Karpas-422 (cell line): ENCODE results near the gene TACC3. TPM values are rescaled to one million over a fixed set of nuclear protein-coding genes. Genes with fewer than 3 reads are reported as not detected.

Experiments
- DNase-seq: peaks from one replicate; pipeline ENCODE4 v3.0.0-alpha.2; 2015
- H2AFZ ChIP-seq: fragments of 200-600 bp; sonication (generic); 2 replicates; pipeline ENCODE4 v1.6.1; 2014; ENCODE audit warnings: antibody characterized with exemption, low read length, mixed read lengths
- H3K27ac ChIP-seq: fragments of 200-600 bp; sonication (generic); 2 replicates; pipeline ENCODE4 v1.5.1; 2014; ENCODE audit warnings: mild to moderate bottlenecking, low read length, moderate library complexity
- H3K27me3 ChIP-seq: fragments of 200-600 bp; sonication (generic); 2 replicates; pipeline ENCODE4 v1.6.1; 2014; ENCODE audit warnings: low read length, mixed read lengths
- H3K36me3 ChIP-seq: fragments of 200-600 bp; sonication (generic); 2 replicates; pipeline ENCODE4 v1.6.1; 2014; ENCODE audit warnings: low read length, mixed read lengths; ENCODE audit not compliant: insufficient read depth
- H3K4me1 ChIP-seq: fragments of 200-600 bp; sonication (generic); 2 replicates; pipeline ENCODE4 v1.6.1; 2014; ENCODE audit warnings: mild to moderate bottlenecking, low read length, mixed read lengths
- H3K4me2 ChIP-seq: fragments of 200-600 bp; sonication (generic); 2 replicates; pipeline ENCODE4 v1.6.1; 2014; ENCODE audit warnings: low read length, low read depth, mild to moderate bottlenecking; ENCODE audit not compliant: poor library complexity, severe bottlenecking
- H3K4me3 ChIP-seq: fragments of 200-600 bp; sonication (generic); 2 replicates; pipeline ENCODE4 v1.5.1; 2014; ENCODE audit warnings: mild to moderate bottlenecking, antibody characterized with exemption, low read length, mixed read lengths
- H3K79me2 ChIP-seq: fragments of 200-600 bp; sonication (generic); 2 replicates; pipeline ENCODE4 v1.6.1; 2014; ENCODE audit warnings: mild to moderate bottlenecking, low read length, mixed read lengths
- H3K9ac ChIP-seq: fragments of 200-600 bp; sonication (generic); 2 replicates; pipeline ENCODE4 v1.6.0; 2014; ENCODE audit warnings: low read length
- H3K9me2 ChIP-seq: fragments of 200-600 bp; sonication (generic), shearing (Covaris generic); replicated peaks from 2 replicates; pipeline ENCODE4 v1.6.0; 2014; ENCODE audit warnings: mild to moderate bottlenecking, low read length, moderate library complexity; ENCODE audit not compliant: insufficient read depth
- H3K9me3 ChIP-seq: fragments of 300-700, 200-600 bp; sonication (generic); 2 replicates; pipeline ENCODE4 v1.6.1; 2014; ENCODE audit warnings: low read length, mixed read lengths
- H4K20me1 ChIP-seq: fragments of 200-600 bp; sonication (generic); 2 replicates; pipeline ENCODE4 v1.6.1; 2014; ENCODE audit warnings: mild to moderate bottlenecking, antibody characterized with exemption, low read length, low read depth; ENCODE audit not compliant: insufficient read depth
- total RNA-seq: library from RNA; depleted of rRNA; stranded (reverse); fragments of >200 nt; shearing (Covaris generic); gene quantifications from 2 replicates; pipeline ENCODE4 v1.2.3, GENCODE V29; 2014; ENCODE audit warnings: low replicate concordance

The TACC3 gene
- total RNA-seq, 1 experiment from 2014 or later = 22.0 TPM

GRCh38 chr4:1770245-1770644 is 48.9 kb downstream of the TACC3 start:
- no peak for DNase-seq
- Histone ChIP-seq H3K4me1 (peaks cover 51% of the 10 kb centered on the region), H3K4me3 (no peak overlapping the region), H3K9ac (no peak overlapping the region), H3K9me3 (no peaks in the 10 kb centered on the region), H4K20me1 (peaks cover 26% of the 10 kb centered on the region; the same call in 1 of the 2 replicates), H2AFZ (no peak overlapping the region), H3K36me3 (no peaks in the 10 kb centered on the region), H3K27ac (no peak overlapping the region), H3K79me2 (no peaks in the 10 kb centered on the region), H3K9me2 (no peaks in the 10 kb centered on the region), H3K27me3 (no peaks in the 10 kb centered on the region), H3K4me2 (no peak overlapping the region)

- H3K9me3 ChIP-seq = no peaks in the 10 kb centered on the region
- H3K4me3 ChIP-seq = no peak overlapping the region
- H2AFZ ChIP-seq = no peak overlapping the region
- peaks cover 24% of the 10 kb centered on the region; the same call in 1 of the 2 replicates for H4K20me1 ChIP-seq
- no peak for DNase-seq
- no peaks in the 10 kb centered on the region for H3K9me2 ChIP-seq
- no peak overlapping the region for H3K9ac ChIP-seq
- no peak overlapping the region for H3K4me2 ChIP-seq
- H3K36me3 ChIP-seq = no peaks in the 10 kb centered on the region
- H3K27me3 ChIP-seq = no peaks in the 10 kb centered on the region
- no peak overlapping the region for H3K27ac ChIP-seq
- peaks cover 54% of the 10 kb centered on the region for H3K4me1 ChIP-seq
- no peaks in the 10 kb centered on the region for H3K79me2 ChIP-seq
Observed at GRCh38 chr4:1770791-1771231, 49.5 kb downstream of the TACC3 start.

- Histone ChIP-seq H3K4me1 (peaks cover 52% of the 10 kb centered on the region), H3K79me2 (no peaks in the 10 kb centered on the region), H3K4me2 (no peak overlapping the region), H3K4me3 (no peak overlapping the region), H4K20me1 (peaks cover 15% of the 10 kb centered on the region; the same call in 1 of the 2 replicates), H3K9ac (no peak overlapping the region), H3K27ac (no peak overlapping the region), H3K36me3 (no peaks in the 10 kb centered on the region), H3K9me2 (no peaks in the 10 kb centered on the region), H3K27me3 (no peaks in the 10 kb centered on the region), H2AFZ (no peak overlapping the region), H3K9me3 (no peaks in the 10 kb centered on the region)
- no peak for DNase-seq
Observed at GRCh38 chr4:1771555-1772305, 50.4 kb downstream of the TACC3 start.

GRCh38 chr4:1772853-1773538 is 51.7 kb downstream of the TACC3 start:
- Histone ChIP-seq H3K27me3 (no peaks in the 10 kb centered on the region), H3K4me3 (no peak overlapping the region), H3K9ac (no peak overlapping the region)

GRCh38 chr4:1773754-1774153 is 52.4 kb downstream of the TACC3 start:
- Histone ChIP-seq H3K27me3 (no peaks in the 10 kb centered on the region), H4K20me1 (peaks cover 10% of the 10 kb centered on the region; the same call in 1 of the 2 replicates), H3K27ac (no peak overlapping the region), H3K4me3 (no peak overlapping the region), H3K9ac (no peak overlapping the region), H3K4me1 (peaks cover 41% of the 10 kb centered on the region), H2AFZ (no peak overlapping the region), H3K36me3 (no peaks in the 10 kb centered on the region), H3K9me3 (no peaks in the 10 kb centered on the region), H3K79me2 (no peaks in the 10 kb centered on the region), H3K9me2 (no peaks in the 10 kb centered on the region), H3K4me2 (no peak overlapping the region)
- DNase-seq = no peak

More at GRCh38 chr4:1772853-1773538, 51.7 kb downstream of the TACC3 start:
- no peak overlapping the region for H2AFZ ChIP-seq
- H4K20me1 ChIP-seq = peaks cover 14% of the 10 kb centered on the region; the same call in 1 of the 2 replicates
- peaks cover 48% of the 10 kb centered on the region for H3K4me1 ChIP-seq
- no peaks in the 10 kb centered on the region for H3K9me3 ChIP-seq
- no peaks in the 10 kb centered on the region for H3K9me2 ChIP-seq
- DNase-seq = no peak
- H3K4me2 ChIP-seq = no peak overlapping the region
- no peaks in the 10 kb centered on the region for H3K79me2 ChIP-seq
- no peaks in the 10 kb centered on the region for H3K36me3 ChIP-seq
- H3K27ac ChIP-seq = no peak overlapping the region

- Histone ChIP-seq H3K9ac (no peak overlapping the region), H2AFZ (no peak overlapping the region), H3K4me1 (peaks cover 33% of the 10 kb centered on the region), H4K20me1 (peaks cover 9% of the 10 kb centered on the region; the same call in 1 of the 2 replicates), H3K9me2 (no peaks in the 10 kb centered on the region), H3K36me3 (no peaks in the 10 kb centered on the region), H3K4me2 (no peak overlapping the region), H3K27me3 (no peaks in the 10 kb centered on the region), H3K4me3 (no peak overlapping the region), H3K27ac (no peak overlapping the region), H3K79me2 (no peaks in the 10 kb centered on the region), H3K9me3 (no peaks in the 10 kb centered on the region)
- peak; percentile 82 for DNase-seq
Observed at GRCh38 chr4:1775731-1776500, 54.6 kb downstream of the TACC3 start.

GRCh38 chr4:1776521-1777161 is 55.3 kb downstream of the TACC3 start:
- H3K9me3 ChIP-seq = no peaks in the 10 kb centered on the region
- H3K36me3 ChIP-seq = no peaks in the 10 kb centered on the region
- H3K9me2 ChIP-seq = no peaks in the 10 kb centered on the region
- H3K27me3 ChIP-seq = no peaks in the 10 kb centered on the region
- no peak overlapping the region for H3K4me3 ChIP-seq
- no peak overlapping the region for H3K27ac ChIP-seq
- H3K4me2 ChIP-seq = no peak overlapping the region
- H3K9ac ChIP-seq = no peak overlapping the region
- H4K20me1 ChIP-seq = peaks cover 9% of the 10 kb centered on the region; the same call in 1 of the 2 replicates
- peaks cover 26% of the 10 kb centered on the region for H3K4me1 ChIP-seq
- DNase-seq = no peak
- no peaks in the 10 kb centered on the region for H3K79me2 ChIP-seq
- H2AFZ ChIP-seq = no peak overlapping the region
